Measurements from ENCODE around the gene TMEM132D.

- TF ChIP-seq, protein P1, sequence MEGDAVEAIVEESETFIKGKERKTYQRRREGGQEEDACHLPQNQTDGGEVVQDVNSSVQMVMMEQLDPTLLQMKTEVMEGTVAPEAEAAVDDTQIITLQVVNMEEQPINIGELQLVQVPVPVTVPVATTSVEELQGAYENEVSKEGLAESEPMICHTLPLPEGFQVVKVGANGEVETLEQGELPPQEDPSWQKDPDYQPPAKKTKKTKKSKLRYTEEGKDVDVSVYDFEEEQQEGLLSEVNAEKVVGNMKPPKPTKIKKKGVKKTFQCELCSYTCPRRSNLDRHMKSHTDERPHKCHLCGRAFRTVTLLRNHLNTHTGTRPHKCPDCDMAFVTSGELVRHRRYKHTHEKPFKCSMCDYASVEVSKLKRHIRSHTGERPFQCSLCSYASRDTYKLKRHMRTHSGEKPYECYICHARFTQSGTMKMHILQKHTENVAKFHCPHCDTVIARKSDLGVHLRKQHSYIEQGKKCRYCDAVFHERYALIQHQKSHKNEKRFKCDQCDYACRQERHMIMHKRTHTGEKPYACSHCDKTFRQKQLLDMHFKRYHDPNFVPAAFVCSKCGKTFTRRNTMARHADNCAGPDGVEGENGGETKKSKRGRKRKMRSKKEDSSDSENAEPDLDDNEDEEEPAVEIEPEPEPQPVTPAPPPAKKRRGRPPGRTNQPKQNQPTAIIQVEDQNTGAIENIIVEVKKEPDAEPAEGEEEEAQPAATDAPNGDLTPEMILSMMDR (IDR thresholded peaks at IDR 0.05; ENCODE audit: low read length), result no peak
- no peak for TF ChIP-seq EZH2 (IDR thresholded peaks at IDR 0.05; ENCODE audit: borderline replicate concordance, low read length)
Measured at GRCh38 chr12:129559776-129560175, 344.0 kb downstream of the TMEM132D start.
